Astrocyte (in vitro differentiated cells and primary cell): Measurements from ENCODE around the gene RNF26.

Experiments used
- CTCF ChIP-seq: IDR thresholded peaks from 2 replicates; pipeline ENCODE4 v1.5.1; 2011; ENCODE audit warnings: low read depth, mild to moderate bottlenecking, inconsistent platforms, low read length, moderate library complexity; ENCODE audit not compliant: insufficient read depth
- EZH2 ChIP-seq: IDR thresholded peaks from 2 replicates; pipeline ENCODE4 v1.6.1; 2012; ENCODE audit warnings: mild to moderate bottlenecking, low read length, inconsistent platforms; ENCODE audit not compliant: insufficient read depth

GRCh38 chr11:119380827-119381180, 46.5 kb downstream of the RNF26 start:
- TF ChIP-seq CTCF (no peak), EZH2 (no peak)
